HepG2 (cell line): ENCODE data around the gene GLE1. TPM values are rescaled to one million over a fixed set of nuclear protein-coding genes. Genes with fewer than 3 reads are reported as not detected.
A peak's percentile ranks its signal among the peaks of the same experiment; 100 is the strongest.

Experiments
- ATAC-seq: fragments of 200-7000 bp; cut with Tn5 transposase; 3 replicates; pipeline ENCODE4 v1.9.1; 2020; ENCODE audit warnings: mild to moderate bottlenecking, moderate library complexity
- BruUV-seq: library from RNA; stranded (reverse); fragments of 400-500 nt; replicated peaks from 2 replicates; lab custom pipeline; 2021; lab: Mats Ljungman, UMichigan
- CTCF ChIA-PET: fragments of 300-600 bp; formaldehyde crosslinking; extraction: SDS; loops from one replicate; lab custom pipeline; 2021; ENCODE audit warnings: low total read pairs, inconsistent platforms, low intra/inter-chr PET ratio; lab: Yijun Ruan, JAX
- POLR2A ChIA-PET: fragments of 350-600 bp; sonication (Branson Sonifier 250); formaldehyde crosslinking; loops from one replicate; lab custom pipeline; 2020; ENCODE audit warnings: antibody characterized with exemption, inconsistent platforms; lab: Yijun Ruan, JAX
- DNase-seq: peaks from one replicate; pipeline ENCODE4 v3.0.0-alpha.2; 2015; ENCODE audit warnings: low spot score
- FAIRE-seq: peaks from 3 replicates; lab custom pipeline; 2011; peaks lifted over from hg19 to GRCh38; lab: Jason Lieb, UNC
- H2AFZ ChIP-seq: one replicate; pipeline ENCODE4 v1.6.1; 2011; ENCODE audit warnings: low read length, inconsistent platforms
- H3K27ac ChIP-seq: fragments of 300-600 bp; 3 replicates; pipeline ENCODE4 v1.8.0; 2011; ENCODE audit warnings: mixed run types, mild to moderate bottlenecking, mixed read lengths, low read length, inconsistent platforms; ENCODE audit not compliant: insufficient read depth; ENCODE audit errors: extremely low read length
- H3K27me3 ChIP-seq, 2 experiments: fragments of 200-600 bp in 1 of 2; 2 replicates in 1 of 2; 3 replicates in 1 of 2; pipeline versions ENCODE4 v1.6.0 to v1.8.0; 2011; ENCODE audit warnings: low read length in 2 of 2, mild to moderate bottlenecking in 2 of 2, moderate library complexity in 2 of 2, inconsistent platforms in 1 of 2; ENCODE audit not compliant: insufficient read depth in 2 of 2, control insufficient read depth in 1 of 2
- H3K36me3 ChIP-seq, 2 experiments: fragments of 200-600 bp in 1 of 2; replicated peaks in 1 of 2; 2 replicates in 1 of 2; 3 replicates in 1 of 2; pipeline versions ENCODE4 v1.5.1 to v1.8.0; 2011; ENCODE audit warnings: low read length in 2 of 2, inconsistent platforms in 1 of 2; ENCODE audit not compliant: insufficient read depth in 2 of 2, control insufficient read depth in 1 of 2
- H3K4me1 ChIP-seq: 2 replicates; pipeline ENCODE4 v1.5.1; 2012; ENCODE audit warnings: low read length, inconsistent platforms; ENCODE audit not compliant: insufficient read depth
- H3K4me2 ChIP-seq: 2 replicates; pipeline ENCODE4 v1.6.0; 2011; ENCODE audit warnings: low read depth, low read length, inconsistent platforms
- H3K4me3 ChIP-seq, 3 experiments: fragments of 200-600 bp in 1 of 3; sonication (generic), shearing (Covaris generic) in 1 of 3; replicated peaks in 1 of 3; 2 replicates each; pipeline ENCODE4 v1.5.1; 2011 to 2016; ENCODE audit warnings: low read length in 3 of 3, inconsistent platforms in 2 of 3, low read depth in 2 of 3, mild to moderate bottlenecking in 2 of 3, control low read depth in 1 of 3, mixed read lengths in 1 of 3; ENCODE audit not compliant: insufficient read depth in 1 of 3
- H3K79me2 ChIP-seq: one replicate; pipeline ENCODE4 v1.6.1; 2011; ENCODE audit warnings: low read length, inconsistent platforms; ENCODE audit not compliant: insufficient read depth
- H3K9ac ChIP-seq: 2 replicates; pipeline ENCODE4 v1.6.0; 2011; ENCODE audit warnings: mild to moderate bottlenecking, low read depth, low read length, inconsistent platforms; ENCODE audit not compliant: insufficient read depth
- H3K9me3 ChIP-seq: 2 replicates; pipeline ENCODE4 v1.5.1; 2012; ENCODE audit warnings: mild to moderate bottlenecking, low read length
- H4K20me1 ChIP-seq: 2 replicates; pipeline ENCODE4 v1.6.0; 2011; ENCODE audit warnings: inconsistent platforms, mild to moderate bottlenecking, low read length, moderate library complexity; ENCODE audit not compliant: insufficient read depth
- ETV6 ChIP-seq: sonication (generic); formaldehyde crosslinking; conservative IDR thresholded peaks from 2 replicates; pipeline ENCODE4 v1.4.0; 2020; ENCODE audit warnings: missing genetic modification reagents
- GATAD1 ChIP-seq: IDR thresholded peaks from 2 replicates; pipeline ENCODE4 v1.6.1; 2016; ENCODE audit warnings: missing genetic modification reagents, missing compliant biosample characterization
- HES4 ChIP-seq: sonication (generic); formaldehyde crosslinking; IDR thresholded peaks from 2 replicates; pipeline ENCODE4 v1.9.0; 2021; ENCODE audit warnings: mild to moderate bottlenecking, missing genetic modification reagents, borderline replicate concordance
- HMG20B ChIP-seq: conservative IDR thresholded peaks from 2 replicates; pipeline ENCODE4 v1.6.1; 2016; ENCODE audit warnings: missing genetic modification reagents, missing compliant biosample characterization
- TFAP4 ChIP-seq: sonication (generic); IDR thresholded peaks from 2 replicates; pipeline ENCODE4 v1.6.1; 2016; ENCODE audit warnings: low read depth, borderline replicate concordance
- TFDP2 ChIP-seq: sonication (generic); formaldehyde crosslinking; IDR thresholded peaks from 2 replicates; pipeline ENCODE4 v1.4.0; 2020; ENCODE audit warnings: missing genetic modification reagents
- YEATS4 ChIP-seq: sonication (generic); formaldehyde crosslinking; IDR thresholded peaks from 2 replicates; pipeline ENCODE4 v1.4.0; 2020; ENCODE audit warnings: missing genetic modification reagents, borderline replicate concordance
- WGBS: methylation state at CpG from one replicate; pipeline ENCODE4 v1.1.6; 2017; ENCODE audit warnings: low lambda C conversion rate; 5-methylcytosine and 5-hydroxymethylcytosine counted together
- in situ Hi-C: cut with HindIII; loops from 2 replicates; pipeline ENCODE4 v1.10.0; 2017; ENCODE audit warnings: low pct_unique_long_range_greater_than_20kb; ENCODE audit not compliant: extremely low pct_ligation_motif_present
- intact Hi-C: fragments of 100-400 bp; cut with micrococcal nuclease; formaldehyde crosslinking; loops from one replicate; pipeline ENCODE4 v1.10.0; 2022; ENCODE audit not compliant: unreplicated experiment
- polyA plus RNA-seq, 8 experiments: library from polyadenylated mRNA; depleted of rRNA in 3 of 8; stranded (reverse) in 7 of 8; unstranded in 1 of 8; fragments of >200 nt; fragmentation: Illumina TruSeq in 4 of 8; extraction: Trizol in 4 of 8; gene quantifications; 2 replicates each; pipeline versions ENCODE4 v1.2.1 to v1.2.3, GENCODE V29; 2011 to 2016; ENCODE audit warnings: low read depth in 4 of 8, missing spikeins in 1 of 8, mixed read lengths in 1 of 8; ENCODE audit not compliant: insufficient read depth in 1 of 8
- total RNA-seq, 5 experiments: library from RNA; depleted of rRNA; stranded (reverse); fragments of >200 nt; fragmentation: Illumina TruSeq; extraction: Trizol; gene quantifications; 2 replicates each; pipeline ENCODE4 v1.2.3, GENCODE V29; 2016; ENCODE audit warnings: low read depth in 1 of 5

The GLE1 gene
- total and polyA plus RNA-seq, 2 of the 13 experiments (the other 11 are each of a cell fraction or from before 2014, with no cell fraction given): 14.7 to 28.8 TPM

GRCh38 chr9:128495296-128495695 is 9.2 kb upstream of the GLE1 start:
- ChIA-PET CTCF (no interaction called here), POLR2A (interaction anchor here (1.5 to 2.1 kb wide), 3 partner anchors 10 to 141 kb away, joined by 3 to 11 read pairs (median 5); partner anchors contain the start of genes GLE1 and SPTAN1)
- Histone ChIP-seq H2AFZ (no peak overlapping the region), H3K36me3 (peaks cover 19 to 49% of the 10 kb centered on the region in 2 experiments), H3K9ac (peak overlapping the region; percentile 18; the same call in 1 of the 2 replicates), H3K27ac (peak overlapping the region; percentile 46), H3K9me3 (no peaks in the 10 kb centered on the region), H3K4me1 (peaks cover 17% of the 10 kb centered on the region), H3K4me3 (no peak overlapping the region), H3K79me2 (no peaks in the 10 kb centered on the region), H4K20me1 (no peaks in the 10 kb centered on the region), H3K27me3 (no peaks in the 10 kb centered on the region), H3K4me2 (no peak overlapping the region)
- intact Hi-C loops (no loop called here), in situ Hi-C loops (no loop called here)
- no TSS peak for BruUV-seq
- DNase-seq (no peak), FAIRE-seq (no peak), ATAC-seq (peak; percentile 33)
- WGBS: 0% methylated on average over 1 of the region's 1 CpG
- TF ChIP-seq ETV6: no peak
- TF ChIP-seq TFDP2 (CRISPR knock-in tag): no peak
- TF ChIP-seq YEATS4 (CRISPR knock-in tag): 0 out of 2 replicates have a peak, but pooled peaks have one; percentile 0
- TF ChIP-seq HES4 (CRISPR knock-in tag): no peak
- no peak for TF ChIP-seq HMG20B (CRISPR knock-in tag)
- no peak for TF ChIP-seq GATAD1 (CRISPR knock-in tag)
- TF ChIP-seq TFAP4: no peak
